Measurements from ENCODE around the gene TPSG1. TPM values are rescaled to one million over a fixed set of nuclear protein-coding genes. Genes with fewer than 3 reads are reported as not detected.
"Not testable (repeated sequence)": the region's sequence is repeated elsewhere in the genome, so short reads cannot be mapped to it uniquely, and the experiment has no call there.

The TPSG1 gene
- total and polyA plus RNA-seq, 8 donors = 0.34 to 0.92 (median 0.35) TPM; not detected in 5

- no peak for ATAC-seq
- H3K4me3 ChIP-seq = no peak overlapping the region
- H3K27me3 ChIP-seq = peaks cover 0 to 44% of the 10 kb centered on the region in 2 donors
- H3K36me3 ChIP-seq = no peaks in the 10 kb centered on the region
- no peaks in the 10 kb centered on the region for H3K4me1 ChIP-seq
- no peak for TF ChIP-seq CTCF (IDR thresholded peaks at IDR 0.05)
- H3K9me3 ChIP-seq = no peaks in the 10 kb centered on the region
- intact Hi-C loops (cut with DNase I) = no loop called here
- H3K27ac ChIP-seq = no peak overlapping the region
- DNase-seq = no peak
These were observed 46.3 kb upstream of the TPSG1 start for GRCh38 chr16:1271380-1271723.

- H3K27me3 ChIP-seq = peaks cover 0 to 31% of the 10 kb centered on the region in 2 donors
- H3K4me1 ChIP-seq; H3K4me3 ChIP-seq; DNase-seq; H3K27ac ChIP-seq; ATAC-seq; H3K36me3 ChIP-seq; H3K9me3 ChIP-seq; intact Hi-C loops (cut with DNase I): not testable (repeated sequence)
These were observed 44.4 kb upstream of the TPSG1 start for GRCh38 chr16:1269418-1269817.

- Histone ChIP-seq H3K4me1 (no peaks in the 10 kb centered on the region), H3K27ac (no peak overlapping the region), H3K36me3 (no peaks in the 10 kb centered on the region), H3K27me3 (peaks cover 13 to 32% of the 10 kb centered on the region in 2 donors), H3K9me3 (no peaks in the 10 kb centered on the region), H3K4me3 (no peak overlapping the region)
- no peak for TF ChIP-seq CTCF (IDR thresholded peaks at IDR 0.05)
- no peak for ATAC-seq
- DNase-seq = no peak
- intact Hi-C loops (cut with DNase I) = no loop called here
These were observed 40.8 kb upstream of the TPSG1 start for GRCh38 chr16:1265826-1266225.

GRCh38 chr16:1265090-1265630 is 40.1 kb upstream of the TPSG1 start:
- no peak overlapping the region for H3K4me3 ChIP-seq
- H3K9me3 ChIP-seq = no peaks in the 10 kb centered on the region
- no peak overlapping the region for H3K27ac ChIP-seq
- DNase-seq = no peak
- no peaks in the 10 kb centered on the region for H3K4me1 ChIP-seq
- TF ChIP-seq CTCF (IDR thresholded peaks at IDR 0.05) = no peak
- no peak for ATAC-seq
- no peaks in the 10 kb centered on the region for H3K36me3 ChIP-seq
- peaks cover 16 to 39% of the 10 kb centered on the region in 2 donors for H3K27me3 ChIP-seq
- intact Hi-C loops (cut with DNase I) = no loop called here

GRCh38 chr16:1264345-1265089 is 39.4 kb upstream of the TPSG1 start:
- TF ChIP-seq CTCF (IDR thresholded peaks at IDR 0.05) = no peak
- no peaks in the 10 kb centered on the region for H3K36me3 ChIP-seq

More at GRCh38 chr16:1264345-1265089, 39.4 kb upstream of the TPSG1 start:
- H3K4me3 ChIP-seq = no peak overlapping the region
- peaks cover 22 to 45% of the 10 kb centered on the region in 2 donors for H3K27me3 ChIP-seq
- no peaks in the 10 kb centered on the region for H3K9me3 ChIP-seq
- intact Hi-C loops (cut with DNase I) = no loop called here
- DNase-seq (no peak), ATAC-seq (no peak)
- no peak overlapping the region for H3K27ac ChIP-seq
- no peaks in the 10 kb centered on the region for H3K4me1 ChIP-seq

Data from left lung (tissue), 10 donors.